ENCODE measurements around the gene MIOX. TPM values are rescaled to one million over a fixed set of nuclear protein-coding genes. Genes with fewer than 3 reads are reported as not detected.

Gene MIOX
- total and polyA plus RNA-seq, 10 donors: 0.24 to 2.2 (median 0.26) TPM; not detected in 6

DNA sequence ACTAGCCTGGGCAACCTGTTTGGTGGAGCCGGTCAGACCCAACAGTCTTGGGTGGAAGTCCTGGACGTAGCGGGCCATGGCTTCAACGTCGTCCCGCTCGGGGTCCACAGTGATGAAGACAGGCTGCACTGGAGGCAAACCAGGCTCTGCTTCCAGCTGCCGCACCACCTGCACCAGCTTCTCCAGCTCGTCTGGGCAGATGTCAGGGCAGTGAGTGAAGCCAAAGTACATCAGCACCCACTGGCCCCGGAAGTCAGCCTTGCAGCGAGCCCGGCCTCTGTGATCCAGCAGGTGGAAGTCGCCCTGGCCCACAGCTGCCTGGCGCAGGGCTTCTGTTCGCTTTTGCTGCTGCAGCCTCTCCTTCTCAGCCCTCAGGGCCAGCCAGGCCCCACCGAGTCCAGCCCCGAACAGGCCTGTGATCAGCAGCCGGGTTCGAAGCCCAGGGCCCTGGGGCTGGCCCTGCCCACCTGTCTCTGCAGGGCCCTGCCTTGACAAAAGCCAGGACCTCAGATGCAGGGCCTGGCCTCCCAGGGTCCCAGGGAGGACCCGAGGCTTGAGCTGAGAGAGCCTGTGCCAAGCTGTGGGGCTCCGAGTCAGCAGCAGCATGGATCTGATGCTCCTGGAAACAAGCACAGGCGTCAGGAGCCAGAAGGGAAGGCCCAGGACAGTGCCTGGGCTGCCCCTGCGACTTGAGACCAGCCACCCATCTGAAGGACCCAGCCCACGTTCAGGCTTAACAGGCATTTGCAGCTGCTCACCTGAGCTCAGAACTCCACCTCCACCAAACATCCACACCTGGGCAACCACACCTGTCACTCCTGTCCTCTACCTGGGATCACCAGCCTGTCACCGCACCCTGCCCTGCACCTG lies 37.4 kb downstream of the MIOX start:
- Histone ChIP-seq H3K27ac (peak overlapping the region in 4 of 8 donors; percentile 99 to 100 (median 100)), H3K36me3 (peaks cover 0 to 68% (median 47%) of the 10 kb centered on the region in 6 donors), H3K4me1 (peaks cover 29 to 62% (median 43%) of the 10 kb centered on the region in 6 donors), H3K9me3 (no peaks in the 10 kb centered on the region), H3K4me3 (peak overlapping the region in 7 of 8 donors; percentile 80 to 97 (median 84)), H3K27me3 (replicated peaks in 1 of 7) (no peaks in the 10 kb centered on the region)
- intact Hi-C loops (cut with DNase I; ENCODE audit: low total_unique reads): no loop called here
- no peak for DNase-seq
- peak in 1 of 3 donors; percentile 64 for TF ChIP-seq POLR2AphosphoS5 (IDR thresholded peaks at IDR 0.05)
- TF ChIP-seq, protein P1, sequence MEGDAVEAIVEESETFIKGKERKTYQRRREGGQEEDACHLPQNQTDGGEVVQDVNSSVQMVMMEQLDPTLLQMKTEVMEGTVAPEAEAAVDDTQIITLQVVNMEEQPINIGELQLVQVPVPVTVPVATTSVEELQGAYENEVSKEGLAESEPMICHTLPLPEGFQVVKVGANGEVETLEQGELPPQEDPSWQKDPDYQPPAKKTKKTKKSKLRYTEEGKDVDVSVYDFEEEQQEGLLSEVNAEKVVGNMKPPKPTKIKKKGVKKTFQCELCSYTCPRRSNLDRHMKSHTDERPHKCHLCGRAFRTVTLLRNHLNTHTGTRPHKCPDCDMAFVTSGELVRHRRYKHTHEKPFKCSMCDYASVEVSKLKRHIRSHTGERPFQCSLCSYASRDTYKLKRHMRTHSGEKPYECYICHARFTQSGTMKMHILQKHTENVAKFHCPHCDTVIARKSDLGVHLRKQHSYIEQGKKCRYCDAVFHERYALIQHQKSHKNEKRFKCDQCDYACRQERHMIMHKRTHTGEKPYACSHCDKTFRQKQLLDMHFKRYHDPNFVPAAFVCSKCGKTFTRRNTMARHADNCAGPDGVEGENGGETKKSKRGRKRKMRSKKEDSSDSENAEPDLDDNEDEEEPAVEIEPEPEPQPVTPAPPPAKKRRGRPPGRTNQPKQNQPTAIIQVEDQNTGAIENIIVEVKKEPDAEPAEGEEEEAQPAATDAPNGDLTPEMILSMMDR (IDR thresholded peaks at IDR 0.05 in 8 of 11, conservative IDR thresholded peaks at IDR 0.05 in 3 of 11): no peak
- WGBS, 5 donors: 76 to 90% (median 85%) methylated on average over 8 to 25 of the region's 25 CpGs

DNA sequence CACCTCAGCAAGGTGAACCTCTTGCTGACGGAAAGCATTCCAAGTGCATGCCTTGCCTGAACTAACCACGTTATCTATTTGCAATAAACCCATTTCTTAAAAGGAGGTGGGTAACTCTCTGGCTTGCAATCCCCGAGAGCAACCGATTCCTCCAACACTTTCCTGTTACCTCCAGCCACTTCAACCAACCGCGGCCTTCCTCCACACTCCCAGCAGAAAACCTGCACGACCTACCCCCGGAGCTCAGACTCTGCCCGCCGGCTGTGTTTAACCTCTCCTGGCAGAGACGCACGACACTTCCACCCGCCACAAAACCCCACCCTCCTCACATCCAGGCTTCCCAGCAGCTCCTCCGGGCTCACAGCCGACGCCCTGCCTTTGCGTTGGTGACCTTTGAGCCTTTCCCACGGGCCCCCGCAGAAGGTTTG lies 38.0 kb downstream of the MIOX start:
- Histone ChIP-seq H3K36me3 (peaks cover 0 to 65% (median 41%) of the 10 kb centered on the region in 6 donors), H3K4me1 (peaks cover 30 to 69% (median 48%) of the 10 kb centered on the region in 6 donors), H3K9me3 (no peaks in the 10 kb centered on the region), H3K27me3 (replicated peaks in 1 of 7) (no peaks in the 10 kb centered on the region), H3K27ac (peak overlapping the region; percentile 81 to 100 (median 99)), H3K4me3 (peak overlapping the region; percentile 39 to 97 (median 82))
- DNase-seq: no peak
- WGBS, 5 donors: 5 to 9% (median 8%) methylated on average over 19 of the region's 19 CpGs
- no peak for TF ChIP-seq POLR2A (IDR thresholded peaks at IDR 0.05)
- TF ChIP-seq, protein P1 (IDR thresholded peaks at IDR 0.05 in 8 of 11, conservative IDR thresholded peaks at IDR 0.05 in 3 of 11): no peak
- TF ChIP-seq POLR2AphosphoS5 (IDR thresholded peaks at IDR 0.05): no peak
- intact Hi-C loops (cut with DNase I; ENCODE audit: low total_unique reads): no loop called here

DNA sequence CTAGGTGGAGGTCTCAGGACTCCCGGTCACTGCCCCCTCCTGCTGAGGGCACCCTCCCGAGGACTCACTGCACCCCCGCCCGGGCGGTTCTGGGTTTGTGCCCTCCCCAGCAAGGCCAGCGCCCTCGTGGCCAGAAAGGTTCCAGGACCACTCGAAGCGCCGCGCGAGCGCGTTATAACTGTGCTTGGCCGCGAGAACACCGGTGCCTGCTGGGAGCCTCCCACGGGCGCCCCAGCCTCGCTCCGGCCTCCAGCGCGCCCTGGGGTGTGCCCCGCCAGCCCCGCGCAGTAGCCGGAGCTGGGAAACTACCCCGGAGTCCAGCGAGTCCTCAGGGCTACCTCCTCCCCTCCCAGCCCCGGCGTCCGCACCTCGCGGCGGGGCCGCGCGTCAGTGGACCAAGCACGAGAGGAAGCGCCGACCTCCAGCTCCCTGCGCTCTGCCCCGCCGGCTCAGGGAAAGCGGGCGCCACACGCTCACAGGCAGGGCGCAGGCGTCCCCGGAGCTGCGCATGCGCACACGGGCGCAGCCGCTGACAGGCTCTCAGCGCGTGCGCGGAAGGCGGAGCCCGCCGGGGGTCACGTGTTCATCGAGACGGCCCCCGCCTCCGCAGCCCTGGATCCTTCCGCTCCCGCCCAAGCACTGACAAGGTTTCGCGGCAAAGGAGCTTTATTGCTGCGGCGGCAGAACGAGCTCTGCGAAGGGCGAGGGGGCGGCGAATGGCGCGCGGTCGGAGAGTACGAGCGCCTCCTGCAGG lies 38.6 kb downstream of the MIOX start, which contains the start of gene SCO2:
TSS of gene SCO2 (minus strand) at position 495 of the 754 bp plus-strand sequence. CDS start 1,187 bp downstream, outside the sequence.
- H3K27ac ChIP-seq: peak within 1 kb of the TSS; percentile 81 to 100 (median 99)
- WGBS, 5 donors: 0 to 1% (median 1%) methylated on average over 19 to 84 of the region's 84 CpGs
- TF ChIP-seq, protein P1 (IDR thresholded peaks at IDR 0.05 in 8 of 11, conservative IDR thresholded peaks at IDR 0.05 in 3 of 11): peak in 5 of 11 experiments; percentile 12 to 48 (median 40)
- TF ChIP-seq POLR2A (IDR thresholded peaks at IDR 0.05) (peak; percentile 42 to 72 (median 70)), POLR2AphosphoS5 (IDR thresholded peaks at IDR 0.05) (peak; percentile 96 to 97 (median 96))
- H3K4me3 ChIP-seq: peak within 1 kb of the TSS; percentile 39 to 97 (median 82)
- peaks cover 30 to 73% (median 52%) of the 10 kb centered on the region in 6 donors for H3K4me1 ChIP-seq
- DNase-seq: peak; percentile 99
- H3K36me3 ChIP-seq: peaks cover 0 to 59% (median 37%) of the 10 kb centered on the region in 6 donors
- intact Hi-C loops (cut with DNase I; ENCODE audit: low total_unique reads): no loop called here
- H3K9me3 ChIP-seq: no peaks in the 10 kb centered on the region
- no peaks in the 10 kb centered on the region for H3K27me3 ChIP-seq (replicated peaks in 1 of 7)
